Osteoblast (primary cell): Measurements from ENCODE around the gene ASTN2. TPM values are rescaled to one million over a fixed set of nuclear protein-coding genes. Genes with fewer than 3 reads are reported as not detected.

Source experiments
- DNase-seq: peaks from one replicate; pipeline ENCODE4 v3.0.0; 2011; ENCODE audit warnings: low spot score, mixed read lengths; ENCODE audit not compliant: insufficient read length; ENCODE audit errors: missing footprints
- H2AFZ ChIP-seq: 2 replicates; pipeline ENCODE4 v1.6.0; 2011; ENCODE audit warnings: mild to moderate bottlenecking, low read length
- H3K27ac ChIP-seq: 2 replicates; pipeline ENCODE4 v1.5.1; 2011; ENCODE audit warnings: mild to moderate bottlenecking, low read depth, low read length, moderate library complexity
- H3K27me3 ChIP-seq: 2 replicates; pipeline ENCODE4 v1.6.0; 2012; ENCODE audit warnings: mild to moderate bottlenecking, control low read depth, inconsistent platforms, low read length, moderate library complexity; ENCODE audit not compliant: insufficient read depth
- H3K36me3 ChIP-seq: 2 replicates; pipeline ENCODE4 v1.5.1; 2011; ENCODE audit warnings: mild to moderate bottlenecking, low read length, control low read depth, moderate library complexity; ENCODE audit not compliant: insufficient read depth
- H3K4me1 ChIP-seq: 2 replicates; pipeline ENCODE4 v1.5.1; 2011; ENCODE audit warnings: mild to moderate bottlenecking, low read length, control low read depth, moderate library complexity; ENCODE audit not compliant: insufficient read depth
- H3K4me2 ChIP-seq: 2 replicates; pipeline ENCODE4 v1.6.0; 2011; ENCODE audit warnings: mild to moderate bottlenecking, low read length; ENCODE audit not compliant: insufficient read depth
- H3K4me3 ChIP-seq: fragments of 200-600 bp; sonication (generic); 3 replicates; pipeline ENCODE4 v1.5.1; 2012; ENCODE audit warnings: mild to moderate bottlenecking, low read length, inconsistent platforms; ENCODE audit not compliant: insufficient read depth
- H3K79me2 ChIP-seq: 2 replicates; pipeline ENCODE4 v1.6.0; 2012; ENCODE audit warnings: mild to moderate bottlenecking, low read length, control low read depth, inconsistent platforms; ENCODE audit not compliant: insufficient read depth
- H3K9me3 ChIP-seq: 2 replicates; pipeline ENCODE4 v1.5.1; 2011; ENCODE audit warnings: low read depth, low read length, control low read depth
- H4K20me1 ChIP-seq: 2 replicates; pipeline ENCODE4 v1.6.0; 2012; ENCODE audit warnings: mild to moderate bottlenecking, low read length, control low read depth; ENCODE audit not compliant: insufficient read depth
- CTCF ChIP-seq: IDR thresholded peaks from 2 replicates; pipeline ENCODE4 v1.5.1; 2011; ENCODE audit warnings: mild to moderate bottlenecking, low read depth, low read length, moderate library complexity; ENCODE audit errors: extremely low read depth
- total RNA-seq: library from RNA; depleted of rRNA; stranded (reverse); fragments of >200 nt; gene quantifications from 2 replicates; pipeline ENCODE4 v1.2.3, GENCODE V29; 2012

The ASTN2 gene
- total RNA-seq, 1 donor = 4.7 TPM

- no peak overlapping the region for H3K27ac ChIP-seq
- H3K79me2 ChIP-seq = no peaks in the 10 kb centered on the region
- H3K4me3 ChIP-seq = no peak overlapping the region
- H4K20me1 ChIP-seq = no peaks in the 10 kb centered on the region
- no peaks in the 10 kb centered on the region for H3K36me3 ChIP-seq
- H3K27me3 ChIP-seq = no peaks in the 10 kb centered on the region
- DNase-seq = no peak
- no peak overlapping the region for H2AFZ ChIP-seq
- H3K4me1 ChIP-seq = no peaks in the 10 kb centered on the region
- H3K4me2 ChIP-seq = no peak overlapping the region
- TF ChIP-seq CTCF = no peak
- H3K9me3 ChIP-seq = no peaks in the 10 kb centered on the region
Observed at GRCh38 chr9:116432051-116432450, 982.8 kb downstream of the ASTN2 start.

GRCh38 chr9:116430849-116431248 is 984.0 kb downstream of the ASTN2 start:
- Histone ChIP-seq H3K4me2 (no peak overlapping the region), H2AFZ (no peak overlapping the region), H3K9me3 (no peaks in the 10 kb centered on the region), H4K20me1 (no peaks in the 10 kb centered on the region), H3K79me2 (no peaks in the 10 kb centered on the region), H3K4me3 (no peak overlapping the region), H3K36me3 (no peaks in the 10 kb centered on the region), H3K27ac (no peak overlapping the region), H3K4me1 (no peaks in the 10 kb centered on the region), H3K27me3 (no peaks in the 10 kb centered on the region)
- DNase-seq = no peak
- no peak for TF ChIP-seq CTCF

GRCh38 chr9:116425244-116425643 is 989.6 kb downstream of the ASTN2 start:
- Histone ChIP-seq H4K20me1 (no peaks in the 10 kb centered on the region), H2AFZ (no peak overlapping the region), H3K4me1 (no peaks in the 10 kb centered on the region), H3K27me3 (no peaks in the 10 kb centered on the region), H3K4me3 (no peak overlapping the region), H3K36me3 (no peaks in the 10 kb centered on the region), H3K79me2 (no peaks in the 10 kb centered on the region), H3K9me3 (no peaks in the 10 kb centered on the region), H3K27ac (no peak overlapping the region), H3K4me2 (no peak overlapping the region)
- DNase-seq = no peak
- no peak for TF ChIP-seq CTCF

GRCh38 chr9:116423149-116423548 is 991.7 kb downstream of the ASTN2 start:
- Histone ChIP-seq H3K4me2 (no peak overlapping the region), H3K9me3 (no peaks in the 10 kb centered on the region), H3K4me3 (no peak overlapping the region), H3K27ac (no peak overlapping the region), H3K4me1 (no peaks in the 10 kb centered on the region), H3K36me3 (no peaks in the 10 kb centered on the region), H3K27me3 (no peaks in the 10 kb centered on the region), H3K79me2 (no peaks in the 10 kb centered on the region), H2AFZ (no peak overlapping the region), H4K20me1 (no peaks in the 10 kb centered on the region)
- TF ChIP-seq CTCF = no peak
- DNase-seq = no peak
